ENCODE data around the gene WDR36.
"Not testable (repeated sequence)": the region's sequence is repeated elsewhere in the genome, so short reads cannot be mapped to it uniquely, and the experiment has no call there.

The WDR36 gene

GRCh38 chr5:111138096-111138495 is 45.9 kb downstream of the WDR36 start:
- no peak for DNase-seq

DNA sequence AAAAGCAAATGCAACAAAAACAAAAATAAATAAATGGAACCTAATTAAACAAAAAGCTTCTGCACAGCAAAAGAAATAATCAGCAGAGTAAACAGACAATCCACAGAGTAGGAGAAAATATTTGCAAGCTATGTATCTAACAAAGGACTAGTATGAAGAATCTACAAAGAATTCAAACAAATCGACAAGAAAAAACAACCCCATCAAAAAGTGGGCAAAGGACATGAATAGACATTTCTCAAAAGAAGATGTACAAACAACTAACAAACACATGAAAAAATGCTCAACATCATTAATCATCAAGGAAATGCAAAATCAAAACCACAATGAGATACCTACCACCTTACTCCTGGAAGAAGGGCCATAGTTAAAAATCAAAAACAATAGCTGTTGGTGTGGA is 49.3 kb downstream of the WDR36 start:
- DNase-seq, result not testable (repeated sequence)

DNA sequence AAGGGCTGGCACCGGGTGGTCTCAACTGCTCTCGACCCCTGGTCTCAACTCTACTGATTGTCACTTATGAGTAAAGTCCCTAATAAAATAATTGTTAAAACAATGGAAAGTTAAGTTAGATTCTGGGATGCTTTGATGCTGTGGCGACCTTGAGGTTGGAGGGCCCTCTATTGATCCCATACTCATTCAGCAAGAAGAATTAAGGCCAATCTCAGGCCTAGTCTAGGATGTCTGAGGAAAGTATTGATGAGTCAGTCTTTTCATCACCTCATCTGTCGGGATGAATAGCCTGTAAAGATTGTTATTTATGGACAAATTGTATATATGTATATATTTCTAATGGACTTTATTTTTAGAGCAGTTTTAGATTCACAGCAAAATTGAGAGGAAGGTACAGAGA is 50.8 kb downstream of the WDR36 start:
- no peak for DNase-seq

GRCh38 chr5:111143910-111144309 is 51.8 kb downstream of the WDR36 start:
- DNase-seq, result no peak

GRCh38 chr5:111144352-111144930 is 52.3 kb downstream of the WDR36 start:
- DNase-seq, result no peak

- DNase-seq, result no peak
These were observed 53.9 kb downstream of the WDR36 start for GRCh38 chr5:111146053-111146452.

GRCh38 chr5:111147502-111147901 is 55.4 kb downstream of the WDR36 start:
- DNase-seq, result no peak

DNA sequence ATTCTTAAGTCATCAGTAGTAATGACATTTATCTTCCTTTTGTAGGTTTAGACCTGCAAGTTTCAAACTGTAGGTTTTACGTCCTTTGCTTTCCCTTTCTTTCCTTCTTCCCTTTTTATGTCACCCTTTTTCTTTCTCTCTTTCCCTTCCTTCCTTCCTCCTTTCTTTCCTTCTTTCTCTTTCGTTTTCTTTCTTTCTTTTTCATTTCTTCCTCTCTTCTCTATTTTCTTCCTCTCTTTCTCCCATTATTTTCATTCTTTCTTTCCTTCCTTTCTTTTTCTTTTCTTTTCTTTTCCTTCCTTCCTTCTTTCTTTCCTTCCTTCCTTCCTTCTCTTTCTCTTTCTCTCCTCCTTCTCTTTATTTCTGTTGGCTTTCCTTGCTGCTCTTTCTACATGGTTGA is 59.9 kb downstream of the WDR36 start:
- no peak for DNase-seq

GRCh38 chr5:111153483-111153882 is 61.3 kb downstream of the WDR36 start:
- DNase-seq, result no peak

- no peak for DNase-seq
These were observed 61.8 kb downstream of the WDR36 start for GRCh38 chr5:111153945-111154344.

DNA sequence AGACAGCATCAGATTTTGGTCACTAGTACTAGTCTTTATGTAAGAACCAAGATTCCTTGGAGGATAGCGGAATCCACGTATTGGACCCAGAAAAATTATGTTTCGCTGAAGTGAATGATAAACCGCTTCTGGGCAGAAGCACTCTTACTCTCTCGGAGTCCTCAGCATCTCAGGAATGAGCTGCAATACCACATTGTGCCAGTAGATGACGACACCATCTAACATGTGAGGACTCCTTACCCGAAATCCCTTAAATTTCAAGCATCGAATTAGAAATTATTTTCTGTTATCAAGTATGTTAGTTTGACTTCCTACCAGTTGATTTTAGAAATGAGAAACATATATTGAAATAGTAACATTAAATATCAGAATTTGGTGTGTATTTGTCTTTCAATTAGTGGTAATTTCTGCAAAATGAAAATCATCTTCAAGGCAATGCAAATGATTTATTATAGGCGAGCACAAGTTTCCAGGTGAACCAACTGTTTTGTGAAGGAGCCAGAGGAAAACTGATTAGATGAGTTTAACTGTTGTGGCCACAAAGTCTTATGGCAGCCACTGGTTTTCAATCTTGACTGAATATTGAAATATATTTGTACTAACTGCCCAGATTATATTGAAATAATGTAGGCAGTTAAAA is 66.1 kb downstream of the WDR36 start:
- DNase-seq, result peak; percentile 53

- DNase-seq, result no peak
These were observed 67.7 kb downstream of the WDR36 start for GRCh38 chr5:111159845-111160244.

DNA sequence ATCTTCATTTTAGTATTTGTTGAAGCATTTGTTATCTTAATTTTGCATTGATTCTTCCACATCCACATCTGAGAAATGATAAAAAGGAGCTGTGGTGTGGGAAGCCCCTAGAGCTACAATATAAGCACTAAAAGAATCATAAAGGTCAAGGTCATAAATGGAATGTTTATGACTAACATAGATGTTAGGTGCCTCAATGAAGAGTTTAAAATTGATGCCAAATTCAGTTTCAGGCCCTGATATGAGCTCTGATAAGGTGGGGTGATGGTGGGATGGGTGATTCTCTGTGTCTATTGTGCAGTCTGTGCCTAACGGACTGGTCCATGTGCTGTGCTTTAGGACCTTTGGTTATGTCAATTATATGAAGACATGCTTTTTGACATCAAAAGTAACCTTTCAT is 70.9 kb downstream of the WDR36 start:
- DNase-seq, result no peak

DNA sequence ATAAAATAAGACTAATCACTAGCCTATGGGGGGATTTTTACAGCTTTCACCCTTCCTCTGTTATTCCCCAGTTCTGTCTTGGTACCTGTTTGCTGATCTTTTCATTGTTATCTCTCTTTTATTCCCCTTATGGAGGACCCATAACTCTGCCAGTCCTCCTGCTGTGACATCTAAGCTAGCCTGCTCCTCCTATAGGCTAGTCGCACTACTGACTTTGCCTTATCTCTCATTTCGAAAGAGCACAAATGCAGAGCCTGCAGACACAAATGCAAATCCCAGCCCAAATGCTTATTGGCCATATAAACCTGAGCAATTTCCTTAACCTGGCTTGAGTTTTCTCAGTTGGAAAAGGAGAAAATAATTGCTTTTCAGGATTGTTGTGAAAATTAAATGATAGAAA is 72.9 kb downstream of the WDR36 start:
- DNase-seq, result no peak

GRCh38 chr5:111167551-111167950 is 75.4 kb downstream of the WDR36 start:
- DNase-seq, result no peak

DNA sequence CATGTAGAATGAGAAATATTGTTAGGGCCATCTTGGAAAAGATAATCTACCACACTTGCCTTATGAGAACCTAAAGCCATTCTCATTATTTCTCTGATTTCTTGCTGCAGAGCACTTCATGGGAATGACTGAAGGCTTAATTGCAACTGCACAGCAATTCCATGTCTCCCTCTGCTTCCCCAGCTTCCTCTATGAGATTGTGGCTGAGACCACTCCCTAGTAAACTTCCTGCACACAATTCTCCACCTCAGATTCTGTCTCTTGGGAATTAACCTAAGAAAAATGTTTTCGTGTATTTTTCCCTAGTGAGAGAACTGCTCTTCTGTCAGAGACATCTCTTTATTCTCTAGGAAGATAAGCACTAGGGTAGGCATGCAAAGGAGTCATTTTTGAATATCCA is 76.5 kb downstream of the WDR36 start:
- DNase-seq, result no peak

GRCh38 chr5:111169269-111169668 is 77.1 kb downstream of the WDR36 start:
- no peak for DNase-seq

GRCh38 chr5:111170279-111170678 is 78.1 kb downstream of the WDR36 start:
- DNase-seq, result no peak

DNA sequence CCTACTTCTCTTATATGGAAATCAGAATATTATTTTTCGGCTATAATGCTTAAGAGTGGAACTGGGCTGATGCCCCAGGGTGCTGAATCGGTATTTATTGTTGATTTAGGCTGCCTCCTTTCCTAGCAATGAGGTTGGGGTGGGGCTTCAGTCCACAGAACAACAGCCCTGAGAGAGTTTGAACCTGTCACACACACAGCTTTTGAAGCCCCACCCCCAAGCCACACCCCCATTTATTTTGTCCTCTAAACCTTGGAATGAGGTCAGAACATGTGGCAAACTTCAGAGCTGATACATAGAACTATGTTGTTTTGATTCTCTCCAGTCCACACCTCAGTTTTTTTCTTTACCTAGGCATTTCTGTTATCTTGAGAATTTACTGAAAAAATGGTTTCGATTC is 80.4 kb downstream of the WDR36 start:
- no peak for DNase-seq

DNA sequence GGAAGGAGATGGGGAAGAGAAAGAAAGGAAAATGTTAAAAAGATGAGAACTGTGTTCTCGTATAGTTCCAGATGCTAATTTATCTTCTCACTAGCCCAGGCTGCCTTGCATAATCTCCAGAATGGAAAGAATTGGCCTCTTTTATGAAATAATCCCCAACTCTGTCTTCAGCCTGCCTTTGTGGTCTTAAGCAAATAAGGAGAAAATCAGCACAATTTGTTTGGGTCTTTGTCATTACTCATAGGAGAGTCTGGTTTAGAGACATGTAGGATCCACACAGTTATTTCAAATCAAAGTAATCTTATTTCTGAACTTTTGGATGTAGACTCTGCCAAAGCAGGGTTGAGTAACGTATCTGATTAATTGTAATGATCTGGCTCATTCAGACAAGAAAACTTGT is 81.3 kb downstream of the WDR36 start:
- DNase-seq, result no peak
